Left lung (tissue), 10 donors: ENCODE data around the gene OSBPL1A. TPM values are rescaled to one million over a fixed set of nuclear protein-coding genes. Genes with fewer than 3 reads are reported as not detected.

Experiments used
- ATAC-seq: fragments of 200-7000 bp; cut with Tn5 transposase; one replicate; pipeline ENCODE4 v1.9.1; 2020; ENCODE audit warnings: moderate library complexity
- DNase-seq, 4 donors: peaks; one replicate each; pipeline ENCODE4 v3.0.0-alpha.2; 2013 to 2020
- H3K27ac ChIP-seq, 2 donors: fragments of 200-600 bp; sonication (generic) in 1 of 2; one replicate each; pipeline versions ENCODE4 v1.5.0 to v1.8.0; 2020 to 2021
- H3K27me3 ChIP-seq, 2 donors: fragments of 200-600 bp; sonication (generic) in 1 of 2; one replicate each; pipeline versions ENCODE4 v1.5.0 to v1.8.0; 2020 to 2021
- H3K36me3 ChIP-seq, 2 donors: fragments of 200-600 bp; sonication (generic) in 1 of 2; one replicate each; pipeline versions ENCODE4 v1.5.0 to v1.8.0; 2020 to 2021
- H3K4me1 ChIP-seq, 2 donors: fragments of 200-600 bp; one replicate each; pipeline ENCODE4 v1.8.0; 2021
- H3K4me3 ChIP-seq, 2 donors: fragments of 200-600 bp; sonication (generic) in 1 of 2; one replicate each; pipeline versions ENCODE4 v1.5.0 to v1.8.0; 2020 to 2021; ENCODE audit warnings: mild to moderate bottlenecking in 1 of 2
- H3K9me3 ChIP-seq, 2 donors: fragments of 200-600 bp; sonication (generic) in 1 of 2; one replicate each; pipeline versions ENCODE4 v1.5.0 to v1.8.0; 2020 to 2021
- intact Hi-C, 2 donors: fragments of 100-400 bp; cut with DNase I; formaldehyde crosslinking; loops; one replicate each; pipeline versions ENCODE4 v1.11.2 to v1.14.2; 2022
- polyA plus RNA-seq, 6 donors: library from polyadenylated mRNA; unstranded; fragments of 120-200 nt; gene quantifications; one replicate each; pipeline ENCODE4 v1.2.1, GENCODE V29; 2013; ENCODE audit not compliant: insufficient read length in 6 of 6
- total RNA-seq, 2 donors: library from RNA; stranded (reverse); fragmentation: NEBNext Ultra II Directional; extraction: Animal tissue kit (Norgen Biotek cat#: 25700); gene quantifications; one replicate each; pipeline ENCODE4 v1.2.1, GENCODE V29; 2021
- TF ChIP-seq, protein P1 (sequence below), 2 donors: fragments of 200-600 bp; sonication (generic) in 1 of 2; IDR thresholded peaks; one replicate each; pipeline versions ENCODE4 v1.5.0 to v1.8.0; 2021; ENCODE audit warnings: antibody characterized with exemption in 2 of 2
- donor health status: DM: no; HTN: yes; CAD: no.
- donor health status: DM: no; HTN: no; CAD: no.

The OSBPL1A gene
- total and polyA plus RNA-seq, 8 donors, result 29.6 to 65.7 (median 55.1) TPM

DNA sequence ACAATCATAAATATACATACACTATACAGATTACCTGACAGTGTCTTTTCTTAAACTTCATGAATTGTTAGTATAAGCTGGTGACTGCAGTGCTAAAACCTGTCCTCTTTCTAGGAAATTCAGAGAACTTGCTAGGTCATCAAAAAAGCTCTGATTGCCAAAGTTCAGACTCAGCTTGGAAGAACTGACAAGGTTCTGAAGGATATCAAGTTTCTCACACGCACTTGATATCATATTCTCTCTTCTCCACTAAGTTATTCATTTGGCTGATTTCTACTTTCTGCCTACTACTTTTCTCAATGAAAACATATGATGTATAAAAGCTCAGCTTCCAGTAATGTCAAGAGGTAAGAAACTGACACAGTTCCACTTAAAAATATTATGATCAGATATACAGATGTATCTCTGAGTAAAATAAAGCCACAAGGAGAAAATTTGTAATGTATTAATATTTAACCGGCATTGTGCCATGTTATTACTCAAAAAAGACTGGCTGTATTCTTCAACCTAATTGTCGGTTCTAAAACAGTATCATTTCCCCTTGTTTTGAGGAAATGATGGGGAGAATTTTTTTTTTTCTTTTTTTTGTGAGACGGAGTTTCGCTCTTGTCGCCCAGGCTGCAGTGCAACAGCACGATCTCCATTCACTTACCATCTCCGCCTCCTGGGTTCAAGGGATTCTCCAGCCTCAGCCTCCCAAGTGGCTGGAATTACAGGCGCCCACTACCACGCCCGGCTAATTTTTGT, 2.4 kb downstream of the OSBPL1A start:
- DNase-seq (no peak), ATAC-seq (no peak)
- Histone ChIP-seq H3K9me3 (no peaks in the 10 kb centered on the region), H3K27ac (no peak overlapping the region), H3K27me3 (no peaks in the 10 kb centered on the region), H3K4me1 (peaks cover 0 to 19% of the 10 kb centered on the region in 2 donors), H3K4me3 (peak overlapping the region in 1 of 2 donors; percentile 8), H3K36me3 (no peaks in the 10 kb centered on the region)
- intact Hi-C loops, result no loop called here
- TF ChIP-seq, protein P1, sequence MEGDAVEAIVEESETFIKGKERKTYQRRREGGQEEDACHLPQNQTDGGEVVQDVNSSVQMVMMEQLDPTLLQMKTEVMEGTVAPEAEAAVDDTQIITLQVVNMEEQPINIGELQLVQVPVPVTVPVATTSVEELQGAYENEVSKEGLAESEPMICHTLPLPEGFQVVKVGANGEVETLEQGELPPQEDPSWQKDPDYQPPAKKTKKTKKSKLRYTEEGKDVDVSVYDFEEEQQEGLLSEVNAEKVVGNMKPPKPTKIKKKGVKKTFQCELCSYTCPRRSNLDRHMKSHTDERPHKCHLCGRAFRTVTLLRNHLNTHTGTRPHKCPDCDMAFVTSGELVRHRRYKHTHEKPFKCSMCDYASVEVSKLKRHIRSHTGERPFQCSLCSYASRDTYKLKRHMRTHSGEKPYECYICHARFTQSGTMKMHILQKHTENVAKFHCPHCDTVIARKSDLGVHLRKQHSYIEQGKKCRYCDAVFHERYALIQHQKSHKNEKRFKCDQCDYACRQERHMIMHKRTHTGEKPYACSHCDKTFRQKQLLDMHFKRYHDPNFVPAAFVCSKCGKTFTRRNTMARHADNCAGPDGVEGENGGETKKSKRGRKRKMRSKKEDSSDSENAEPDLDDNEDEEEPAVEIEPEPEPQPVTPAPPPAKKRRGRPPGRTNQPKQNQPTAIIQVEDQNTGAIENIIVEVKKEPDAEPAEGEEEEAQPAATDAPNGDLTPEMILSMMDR (IDR thresholded peaks at IDR 0.05), result no peak

DNA sequence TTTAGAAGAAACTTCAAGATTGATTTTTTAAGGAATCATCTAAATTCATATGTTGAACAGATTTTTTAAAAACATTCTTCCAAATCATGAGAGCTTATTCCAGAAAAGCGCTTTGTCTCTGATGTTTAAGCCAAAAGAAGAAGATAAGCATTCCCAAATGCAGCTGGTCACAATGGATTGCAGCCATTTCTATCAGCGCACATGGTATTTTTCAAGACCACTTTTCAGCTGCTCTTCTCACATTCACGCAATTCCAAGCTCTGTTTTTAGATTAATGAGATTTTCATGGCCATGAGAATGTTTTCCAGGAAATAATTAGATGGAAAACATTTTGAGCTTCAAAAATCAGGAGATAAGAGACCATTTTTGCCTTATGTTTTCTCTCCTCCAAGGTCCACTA, 8.7 kb downstream of the OSBPL1A start:
- no peaks in the 10 kb centered on the region for H3K36me3 ChIP-seq
- DNase-seq, result peak in 2 of 4 donors; percentile 87 to 88
- intact Hi-C loops, result no loop called here
- H3K9me3 ChIP-seq, result no peaks in the 10 kb centered on the region
- H3K4me3 ChIP-seq, result no peak overlapping the region
- H3K27me3 ChIP-seq, result no peaks in the 10 kb centered on the region
- no peak for ATAC-seq
- peaks cover 0 to 5% of the 10 kb centered on the region in 2 donors for H3K4me1 ChIP-seq
- H3K27ac ChIP-seq, result no peak overlapping the region
- TF ChIP-seq, protein P1 (IDR thresholded peaks at IDR 0.05), result no peak

DNA sequence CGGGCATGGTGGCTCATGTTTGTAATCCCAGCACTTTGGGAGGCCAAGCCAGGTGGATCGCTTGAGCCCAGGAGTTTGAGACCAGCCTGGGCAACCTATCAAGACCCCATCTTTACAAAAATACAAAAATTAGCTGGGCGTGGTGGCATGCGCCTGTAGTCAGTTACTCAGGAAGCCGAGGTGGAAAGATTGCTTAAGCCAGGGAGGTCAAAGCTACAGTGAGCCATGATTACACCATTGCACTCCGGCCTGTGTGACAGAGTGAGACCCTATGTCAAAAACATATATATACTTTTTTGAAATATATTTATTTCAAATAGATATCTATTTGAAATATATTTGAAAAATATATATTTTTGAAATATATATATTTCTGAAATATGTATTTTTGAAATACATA, 10.9 kb downstream of the OSBPL1A start:
- no peak for DNase-seq
- Histone ChIP-seq H3K4me1 (peaks cover 0 to 5% of the 10 kb centered on the region in 2 donors), H3K4me3 (no peak overlapping the region), H3K27ac (no peak overlapping the region), H3K36me3 (no peaks in the 10 kb centered on the region), H3K9me3 (no peaks in the 10 kb centered on the region), H3K27me3 (no peaks in the 10 kb centered on the region)
- intact Hi-C loops, result no loop called here
- TF ChIP-seq, protein P1 (IDR thresholded peaks at IDR 0.05), result no peak
- no peak for ATAC-seq

DNA sequence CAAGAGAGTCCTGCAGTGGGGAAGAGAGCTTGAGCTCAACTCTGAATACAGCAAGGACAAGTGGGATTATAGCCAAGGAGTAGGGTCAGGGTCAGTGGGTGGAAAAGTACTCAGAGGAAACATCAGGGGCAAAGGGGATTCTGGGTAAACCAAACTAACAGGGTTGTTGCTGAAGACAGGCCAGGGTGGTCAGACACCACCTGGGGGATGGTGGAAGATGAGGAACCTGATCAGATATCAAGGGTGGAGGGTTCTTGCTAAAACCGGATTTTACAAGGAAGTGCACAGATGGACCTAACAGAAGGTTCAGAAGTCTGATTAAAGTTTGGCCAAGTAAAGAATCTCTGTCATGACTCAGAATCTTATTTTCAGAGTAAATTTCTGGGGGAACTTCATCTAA, 16.5 kb downstream of the OSBPL1A start:
- no peak for DNase-seq
- Histone ChIP-seq H3K4me1 (no peaks in the 10 kb centered on the region), H3K27me3 (no peaks in the 10 kb centered on the region), H3K9me3 (no peaks in the 10 kb centered on the region), H3K27ac (no peak overlapping the region), H3K36me3 (peaks cover 0 to 13% of the 10 kb centered on the region in 2 donors), H3K4me3 (no peak overlapping the region)
- ATAC-seq, result no peak
- TF ChIP-seq, protein P1 (IDR thresholded peaks at IDR 0.05), result no peak
- intact Hi-C loops, result no loop called here

DNA sequence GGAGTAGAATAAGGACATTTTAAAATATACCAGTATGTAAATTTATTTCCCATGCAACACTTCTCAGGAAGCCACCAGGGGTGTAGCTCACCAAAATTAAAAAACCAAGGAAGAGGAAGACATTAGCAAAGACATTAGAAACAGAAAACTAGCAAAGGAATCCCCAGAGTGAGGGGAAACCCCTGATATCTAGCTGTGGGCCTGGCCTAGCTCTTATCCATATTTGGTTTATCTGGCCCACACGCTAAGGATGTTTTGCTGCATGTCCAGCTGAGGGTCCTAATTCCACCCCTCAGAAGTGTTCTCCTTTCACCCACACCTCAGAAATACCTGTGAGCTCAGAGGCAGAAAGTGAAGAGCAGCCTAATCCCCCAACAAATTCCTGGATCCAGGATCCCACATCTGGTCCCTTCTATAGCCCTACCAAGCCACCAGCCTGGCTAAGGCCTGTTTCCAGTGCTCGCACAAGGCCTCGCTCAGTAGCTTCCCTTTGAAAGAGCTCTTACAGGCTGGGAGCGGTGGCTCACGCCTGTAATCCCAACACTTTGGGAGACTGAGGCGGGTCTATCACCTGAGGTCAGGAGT, 17.4 kb downstream of the OSBPL1A start:
- Histone ChIP-seq H3K4me1 (no peaks in the 10 kb centered on the region), H3K27me3 (no peaks in the 10 kb centered on the region), H3K36me3 (peaks cover 0 to 20% of the 10 kb centered on the region in 2 donors), H3K9me3 (no peaks in the 10 kb centered on the region), H3K4me3 (no peak overlapping the region), H3K27ac (no peak overlapping the region)
- no peak for DNase-seq
- intact Hi-C loops, result no loop called here
- TF ChIP-seq, protein P1 (IDR thresholded peaks at IDR 0.05), result no peak
- no peak for ATAC-seq
